CD4-positive, alpha-beta memory T cell (primary cell): ENCODE results near the gene FAR2. TPM values are rescaled to one million over a fixed set of nuclear protein-coding genes. Genes with fewer than 3 reads are reported as not detected.

ENCODE experiments used
- CTCF ChIA-PET: fragments of 350-600 bp; sonication (Branson Sonifier 250); formaldehyde crosslinking; loops from one replicate; lab custom pipeline; 2021; ENCODE audit warnings: inconsistent platforms; ENCODE audit not compliant: partially characterized antibody; lab: Charles Lee
- POLR2A ChIA-PET: fragments of 350-600 bp; sonication (Branson Sonifier 250); formaldehyde crosslinking; loops from one replicate; lab custom pipeline; 2021; ENCODE audit not compliant: partially characterized antibody; lab: Charles Lee
- DNase-seq, 5 donors: peaks; one replicate each; pipeline versions ENCODE4 v3.0.0 to v3.0.0-alpha.2; 2020 to 2022; ENCODE audit warnings: mixed read lengths in 1 of 5
- H3K27ac ChIP-seq: one replicate; pipeline ENCODE4 v1.7.0; 2013; ENCODE audit warnings: low read depth, low read length
- H3K27me3 ChIP-seq: 2 replicates; pipeline ENCODE4 v1.7.0; 2013; ENCODE audit warnings: mild to moderate bottlenecking, low read length, moderate library complexity; ENCODE audit not compliant: insufficient read depth
- H3K36me3 ChIP-seq: 2 replicates; pipeline ENCODE4 v1.7.0; 2013; ENCODE audit warnings: mild to moderate bottlenecking, low read length, moderate library complexity; ENCODE audit not compliant: insufficient read depth
- H3K4me1 ChIP-seq: 2 replicates; pipeline ENCODE4 v1.7.0; 2013; ENCODE audit warnings: mild to moderate bottlenecking, low read length, moderate library complexity; ENCODE audit not compliant: insufficient read depth
- H3K4me3 ChIP-seq, 2 donors: one replicate each; pipeline ENCODE4 v1.7.0; 2013; ENCODE audit warnings: low read length in 2 of 2, mild to moderate bottlenecking in 1 of 2
- H3K9me3 ChIP-seq, 2 donors: one replicate each; pipeline ENCODE4 v1.7.0; 2013; ENCODE audit warnings: low read length in 2 of 2, control low read depth in 1 of 2; ENCODE audit not compliant: control insufficient read depth in 1 of 2
- H3K27ac Mint-ChIP-seq, 7 donors: one replicate each; pipeline ENCODE4 v1.8.0; 2020 to 2021; ENCODE audit warnings: mixed read lengths in 7 of 7, mild to moderate bottlenecking in 6 of 7, inconsistent platforms in 3 of 7, moderate library complexity in 3 of 7
- H3K27me3 Mint-ChIP-seq, 2 donors: one replicate each; pipeline ENCODE4 v1.8.0; 2020 to 2021; ENCODE audit warnings: mixed read lengths in 2 of 2
- H3K36me3 Mint-ChIP-seq, 2 donors: one replicate each; pipeline ENCODE4 v1.8.0; 2020 to 2021; ENCODE audit warnings: mixed read lengths in 2 of 2, inconsistent platforms in 1 of 2, mild to moderate bottlenecking in 1 of 2
- H3K4me1 Mint-ChIP-seq, 4 donors: one replicate each; pipeline ENCODE4 v1.8.0; 2020 to 2021; ENCODE audit warnings: mixed read lengths in 4 of 4, mild to moderate bottlenecking in 1 of 4
- H3K4me3 Mint-ChIP-seq, 8 donors: one replicate each; pipeline ENCODE4 v1.8.0; 2020 to 2021; ENCODE audit warnings: mixed read lengths in 8 of 8, mild to moderate bottlenecking in 7 of 8, moderate library complexity in 6 of 8, inconsistent platforms in 3 of 8
- H3K9me3 Mint-ChIP-seq, 8 donors: one replicate each; pipeline ENCODE4 v1.8.0; 2020 to 2021; ENCODE audit warnings: mixed read lengths in 8 of 8, mild to moderate bottlenecking in 5 of 8, inconsistent platforms in 3 of 8, moderate library complexity in 1 of 8
- intact Hi-C: fragments of 100-400 bp; cut with micrococcal nuclease; formaldehyde crosslinking; loops from one replicate; pipeline ENCODE4 v1.15.1; 2023
- polyA plus RNA-seq, 2 donors: library from polyadenylated mRNA; unstranded; fragments of 300-500 nt; fragmentation: Illumina TruSeq; gene quantifications; one replicate each; pipeline ENCODE4 v1.2.3, GENCODE V29; 2021
- total RNA-seq, 2 experiments: library from RNA; stranded (reverse); gene quantifications; one replicate each; pipeline ENCODE4 v1.2.3, GENCODE V29; 2021

The FAR2 gene
- total and polyA plus RNA-seq, 4 experiments from 2014 or later, result 6.2 to 10.6 (median 10.0) TPM

- Histone ChIP-seq H3K27ac (no peak overlapping the region), H3K9me3 (no peaks in the 10 kb centered on the region), H3K4me3 (no peak overlapping the region), H3K4me1 (no peaks in the 10 kb centered on the region), H3K27me3 (no peaks in the 10 kb centered on the region), H3K36me3 (no peaks in the 10 kb centered on the region)
- Mint-ChIP-seq H3K4me3 (no peak overlapping the region), H3K36me3 (peaks cover 0 to 17% of the 10 kb centered on the region in 2 donors), H3K4me1 (peaks cover 0 to 1% (median 0%) of the 10 kb centered on the region in 4 donors), H3K27me3 (no peaks in the 10 kb centered on the region), H3K9me3 (peaks cover 0 to 5% (median 1%) of the 10 kb centered on the region in 8 donors), H3K27ac (no peak overlapping the region)
- DNase-seq, result no peak
- CTCF ChIA-PET, result no interaction called here
- intact Hi-C loops, result no loop called here
- POLR2A ChIA-PET, result no interaction called here
Measured at GRCh38 chr12:29200586-29200985, 51.5 kb downstream of the FAR2 start.

GRCh38 chr12:29201296-29201695 is 52.2 kb downstream of the FAR2 start:
- ChIA-PET CTCF (no interaction called here), POLR2A (no interaction called here)
- no peaks in the 10 kb centered on the region for H3K4me1 ChIP-seq
- H3K9me3 ChIP-seq, result no peaks in the 10 kb centered on the region
- Mint-ChIP-seq H3K36me3 (peaks cover 0 to 17% of the 10 kb centered on the region in 2 donors), H3K4me3 (no peak overlapping the region), H3K9me3 (peaks cover 0 to 5% (median 1%) of the 10 kb centered on the region in 8 donors), H3K27me3 (no peaks in the 10 kb centered on the region), H3K4me1 (no peaks in the 10 kb centered on the region), H3K27ac (peak overlapping the region in 2 of 7 donors; percentile 42 to 70)
- no peaks in the 10 kb centered on the region for H3K27me3 ChIP-seq
- H3K4me3 ChIP-seq, result no peak overlapping the region
- no peak for DNase-seq
- no peaks in the 10 kb centered on the region for H3K36me3 ChIP-seq
- no peak overlapping the region for H3K27ac ChIP-seq
- intact Hi-C loops, result no loop called here

- Mint-ChIP-seq H3K4me3 (no peak overlapping the region), H3K27ac (no peak overlapping the region), H3K9me3 (peaks cover 0 to 5% (median 1%) of the 10 kb centered on the region in 8 donors), H3K36me3 (peaks cover 0 to 17% of the 10 kb centered on the region in 2 donors), H3K4me1 (no peaks in the 10 kb centered on the region), H3K27me3 (no peaks in the 10 kb centered on the region)
- H3K4me3 ChIP-seq, result no peak overlapping the region
- no peak for DNase-seq
- intact Hi-C loops, result no loop called here
- ChIA-PET POLR2A (no interaction called here), CTCF (no interaction called here)
- H3K27ac ChIP-seq, result no peak overlapping the region
- H3K27me3 ChIP-seq, result no peaks in the 10 kb centered on the region
- no peaks in the 10 kb centered on the region for H3K9me3 ChIP-seq
- no peaks in the 10 kb centered on the region for H3K4me1 ChIP-seq
- no peaks in the 10 kb centered on the region for H3K36me3 ChIP-seq
Measured at GRCh38 chr12:29201746-29202145, 52.7 kb downstream of the FAR2 start.

- H3K27me3 ChIP-seq, result no peaks in the 10 kb centered on the region
- Mint-ChIP-seq H3K9me3 (peaks cover 0 to 5% (median 1%) of the 10 kb centered on the region in 8 donors), H3K36me3 (peaks cover 0 to 19% of the 10 kb centered on the region in 2 donors), H3K27me3 (no peaks in the 10 kb centered on the region), H3K4me3 (no peak overlapping the region), H3K27ac (no peak overlapping the region), H3K4me1 (no peaks in the 10 kb centered on the region)
- no peaks in the 10 kb centered on the region for H3K4me1 ChIP-seq
- intact Hi-C loops, result no loop called here
- H3K4me3 ChIP-seq, result no peak overlapping the region
- no peak overlapping the region for H3K27ac ChIP-seq
- H3K36me3 ChIP-seq, result no peaks in the 10 kb centered on the region
- H3K9me3 ChIP-seq, result no peaks in the 10 kb centered on the region
- POLR2A ChIA-PET, result no interaction called here
- no peak for DNase-seq
- CTCF ChIA-PET, result no interaction called here
Measured at GRCh38 chr12:29204521-29204920, 55.4 kb downstream of the FAR2 start.

- Mint-ChIP-seq H3K27ac (no peak overlapping the region), H3K4me1 (peaks cover 0 to 1% (median 0%) of the 10 kb centered on the region in 4 donors), H3K36me3 (peaks cover 0 to 13% of the 10 kb centered on the region in 2 donors), H3K4me3 (no peak overlapping the region), H3K9me3 (peaks cover 0 to 5% (median 1%) of the 10 kb centered on the region in 8 donors), H3K27me3 (no peaks in the 10 kb centered on the region)
- no peaks in the 10 kb centered on the region for H3K36me3 ChIP-seq
- ChIA-PET POLR2A (no interaction called here), CTCF (no interaction called here)
- no peak for DNase-seq
- H3K4me1 ChIP-seq, result no peaks in the 10 kb centered on the region
- no peaks in the 10 kb centered on the region for H3K27me3 ChIP-seq
- intact Hi-C loops, result no loop called here
- H3K9me3 ChIP-seq, result no peaks in the 10 kb centered on the region
- H3K27ac ChIP-seq, result no peak overlapping the region
- no peak overlapping the region for H3K4me3 ChIP-seq
Measured at GRCh38 chr12:29207120-29207519, 58.0 kb downstream of the FAR2 start.

GRCh38 chr12:29208060-29208459 is 59.0 kb downstream of the FAR2 start:
- ChIA-PET CTCF (no interaction called here), POLR2A (no interaction called here)
- H3K4me3 Mint-ChIP-seq, result no peak overlapping the region
- no peaks in the 10 kb centered on the region for H3K36me3 ChIP-seq
- no peaks in the 10 kb centered on the region for H3K27me3 ChIP-seq
- intact Hi-C loops, result no loop called here
- no peak for DNase-seq
- H3K4me1 ChIP-seq, result no peaks in the 10 kb centered on the region
- H3K36me3 Mint-ChIP-seq, result peaks cover 0 to 6% of the 10 kb centered on the region in 2 donors
- H3K9me3 Mint-ChIP-seq, result no peaks in the 10 kb centered on the region
- H3K4me3 ChIP-seq, result no peak overlapping the region
- H3K27me3 Mint-ChIP-seq, result no peaks in the 10 kb centered on the region
- H3K27ac ChIP-seq, result no peak overlapping the region
- H3K9me3 ChIP-seq, result no peaks in the 10 kb centered on the region
- no peak overlapping the region for H3K27ac Mint-ChIP-seq
- H3K4me1 Mint-ChIP-seq, result peaks cover 0 to 3% (median 0%) of the 10 kb centered on the region in 4 donors

- no peak overlapping the region for H3K4me3 ChIP-seq
- intact Hi-C loops, result no loop called here
- no peaks in the 10 kb centered on the region for H3K27me3 ChIP-seq
- Mint-ChIP-seq H3K4me3 (no peak overlapping the region), H3K9me3 (no peaks in the 10 kb centered on the region), H3K27ac (peak overlapping the region in 1 of 7 donors; percentile 39), H3K36me3 (peaks cover 0 to 6% of the 10 kb centered on the region in 2 donors), H3K27me3 (no peaks in the 10 kb centered on the region), H3K4me1 (peaks cover 0 to 3% (median 0%) of the 10 kb centered on the region in 4 donors)
- POLR2A ChIA-PET, result no interaction called here
- DNase-seq, result no peak
- CTCF ChIA-PET, result no interaction called here
- H3K27ac ChIP-seq, result no peak overlapping the region
- no peaks in the 10 kb centered on the region for H3K4me1 ChIP-seq
- H3K36me3 ChIP-seq, result no peaks in the 10 kb centered on the region
- H3K9me3 ChIP-seq, result no peaks in the 10 kb centered on the region
Measured at GRCh38 chr12:29208936-29209701, 60.0 kb downstream of the FAR2 start.
